Measurements from ENCODE around the gene SLC16A3. TPM values are rescaled to one million over a fixed set of nuclear protein-coding genes. Genes with fewer than 3 reads are reported as not detected.

The SLC16A3 gene
- polyA plus RNA-seq, 1 donor (not counting 4 experiments of a cell fraction or from before 2014, with no cell fraction given), result 35.7 TPM

GRCh38 chr17:82239926-82240505, 11.2 kb downstream of the SLC16A3 start:
- Histone ChIP-seq H2AFZ (ENCODE audit: control insufficient read depth, low read length) (no peak overlapping the region), H3K27me3 (ENCODE audit: control insufficient read depth, extremely low read depth, insufficient read depth, low read length) (no peaks in the 10 kb centered on the region), H3K27ac (ENCODE audit: control insufficient read depth, insufficient read depth, low read length) (no peak overlapping the region), H3K9me3 (ENCODE audit: control insufficient read depth, low read depth, low read length) (no peaks in the 10 kb centered on the region), H3K4me3 (ENCODE audit: control insufficient read depth in 2 of 3, extremely low read depth in 1 of 3, insufficient read depth in 2 of 3, low read depth in 1 of 3, low read length in 3 of 3) (no peak overlapping the region), H3K9ac (ENCODE audit: control insufficient read depth, extremely low read depth, insufficient read depth, low read length) (no peak overlapping the region), H3K4me2 (ENCODE audit: control insufficient read depth, extremely low read depth, insufficient read depth, low read depth, low read length) (no peak overlapping the region), H3K79me2 (ENCODE audit: control insufficient read depth, insufficient read depth, low read length) (peaks cover 16% of the 10 kb centered on the region), H4K20me1 (ENCODE audit: control insufficient read depth, extremely low read depth, insufficient read depth, low read length) (peaks cover 10% of the 10 kb centered on the region), H3K4me1 (ENCODE audit: control insufficient read depth, extremely low read depth, insufficient read depth, low read length) (peaks cover 46% of the 10 kb centered on the region), H3K9me1 (ENCODE audit: control insufficient read depth, extremely low read depth, insufficient read depth, low read length) (no peaks in the 10 kb centered on the region), H3K36me3 (ENCODE audit: control insufficient read depth in 2 of 2, extremely low read depth in 1 of 2, insufficient read depth in 2 of 2, low read length in 2 of 2) (peaks cover 32 to 39% of the 10 kb centered on the region in 2 experiments)
- DNase-seq (ENCODE audit: low read depth, low spot score) (no peak), FAIRE-seq (no peak)
- dilution Hi-C loops (cut with MboI; ENCODE audit: extremely low pct_ligation_motif_present, low sequenced_read_pairs), result no loop called here
- no peak for TF ChIP-seq EZH2 (IDR thresholded peaks at IDR 0.05; ENCODE audit: low read length)
- TF ChIP-seq, protein P1, sequence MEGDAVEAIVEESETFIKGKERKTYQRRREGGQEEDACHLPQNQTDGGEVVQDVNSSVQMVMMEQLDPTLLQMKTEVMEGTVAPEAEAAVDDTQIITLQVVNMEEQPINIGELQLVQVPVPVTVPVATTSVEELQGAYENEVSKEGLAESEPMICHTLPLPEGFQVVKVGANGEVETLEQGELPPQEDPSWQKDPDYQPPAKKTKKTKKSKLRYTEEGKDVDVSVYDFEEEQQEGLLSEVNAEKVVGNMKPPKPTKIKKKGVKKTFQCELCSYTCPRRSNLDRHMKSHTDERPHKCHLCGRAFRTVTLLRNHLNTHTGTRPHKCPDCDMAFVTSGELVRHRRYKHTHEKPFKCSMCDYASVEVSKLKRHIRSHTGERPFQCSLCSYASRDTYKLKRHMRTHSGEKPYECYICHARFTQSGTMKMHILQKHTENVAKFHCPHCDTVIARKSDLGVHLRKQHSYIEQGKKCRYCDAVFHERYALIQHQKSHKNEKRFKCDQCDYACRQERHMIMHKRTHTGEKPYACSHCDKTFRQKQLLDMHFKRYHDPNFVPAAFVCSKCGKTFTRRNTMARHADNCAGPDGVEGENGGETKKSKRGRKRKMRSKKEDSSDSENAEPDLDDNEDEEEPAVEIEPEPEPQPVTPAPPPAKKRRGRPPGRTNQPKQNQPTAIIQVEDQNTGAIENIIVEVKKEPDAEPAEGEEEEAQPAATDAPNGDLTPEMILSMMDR (optimal IDR thresholded peaks at IDR 0.05 in 1 of 3, IDR thresholded peaks at IDR 0.05 in 1 of 3, conservative IDR thresholded peaks at IDR 0.05 in 1 of 3; ENCODE audit: extremely low read depth in 1 of 3, insufficient read depth in 2 of 3, low read length in 3 of 3), result no peak

GRCh38 chr17:82240506-82241182, 11.8 kb downstream of the SLC16A3 start:
- dilution Hi-C loops (cut with MboI; ENCODE audit: extremely low pct_ligation_motif_present, low sequenced_read_pairs), result no loop called here
- FAIRE-seq, result no peak
- Histone ChIP-seq H3K27ac (ENCODE audit: control insufficient read depth, insufficient read depth, low read length) (no peak overlapping the region), H3K36me3 (ENCODE audit: control insufficient read depth in 2 of 2, extremely low read depth in 1 of 2, insufficient read depth in 2 of 2, low read length in 2 of 2) (peaks cover 36 to 45% of the 10 kb centered on the region in 2 experiments), H3K79me2 (ENCODE audit: control insufficient read depth, insufficient read depth, low read length) (peaks cover 22% of the 10 kb centered on the region), H3K9ac (ENCODE audit: control insufficient read depth, extremely low read depth, insufficient read depth, low read length) (no peak overlapping the region), H3K9me3 (ENCODE audit: control insufficient read depth, low read depth, low read length) (no peaks in the 10 kb centered on the region), H2AFZ (ENCODE audit: control insufficient read depth, low read length) (no peak overlapping the region), H3K27me3 (ENCODE audit: control insufficient read depth, extremely low read depth, insufficient read depth, low read length) (no peaks in the 10 kb centered on the region), H3K4me3 (ENCODE audit: control insufficient read depth in 2 of 3, extremely low read depth in 1 of 3, insufficient read depth in 2 of 3, low read depth in 1 of 3, low read length in 3 of 3) (no peak overlapping the region), H3K4me2 (ENCODE audit: control insufficient read depth, extremely low read depth, insufficient read depth, low read depth, low read length) (no peak overlapping the region), H3K9me1 (ENCODE audit: control insufficient read depth, extremely low read depth, insufficient read depth, low read length) (no peaks in the 10 kb centered on the region), H3K4me1 (ENCODE audit: control insufficient read depth, extremely low read depth, insufficient read depth, low read length) (peaks cover 48% of the 10 kb centered on the region), H4K20me1 (ENCODE audit: control insufficient read depth, extremely low read depth, insufficient read depth, low read length) (peaks cover 12% of the 10 kb centered on the region)
- DNase-seq (ENCODE audit: low read depth, low spot score), result no peak
- no peak for TF ChIP-seq EZH2 (IDR thresholded peaks at IDR 0.05; ENCODE audit: low read length)
- TF ChIP-seq, protein P1 (optimal IDR thresholded peaks at IDR 0.05 in 1 of 3, IDR thresholded peaks at IDR 0.05 in 1 of 3, conservative IDR thresholded peaks at IDR 0.05 in 1 of 3; ENCODE audit: extremely low read depth in 1 of 3, insufficient read depth in 2 of 3, low read length in 3 of 3), result no peak

Data from keratinocyte (primary cell).